Gastrocnemius medialis (tissue), 4 donors: Measurements from ENCODE around the gene SH3BGRL2. TPM values are rescaled to one million over a fixed set of nuclear protein-coding genes. Genes with fewer than 3 reads are reported as not detected.
A peak's percentile ranks its signal among the peaks of the same experiment; 100 is the strongest.
"Not testable (repeated sequence)": the region's sequence is repeated elsewhere in the genome, so short reads cannot be mapped to it uniquely, and the experiment has no call there.

ENCODE experiments used
- ATAC-seq, 2 donors: fragments of 150-250 bp; one replicate each; pipeline ENCODE4 v1.9.1; 2016
- DNase-seq, 2 donors: peaks; one replicate each; pipeline ENCODE4 v3.0.0-alpha.2; 2019
- H3K27ac ChIP-seq, 4 donors: fragments of 200-600 bp; sonication (generic); 1 replicate in 1 of 4; 2 replicates in 3 of 4; pipeline ENCODE4 v1.5.1; 2016 to 2018; ENCODE audit warnings: mild to moderate bottlenecking in 2 of 4, moderate library complexity in 1 of 4
- H3K27me3 ChIP-seq, 3 donors: fragments of 200-600 bp; sonication (generic) in 2 of 3; 1 replicate in 1 of 3; 2 replicates in 2 of 3; pipeline versions ENCODE4 v1.5.1 to v1.6.0; 2016 to 2019; ENCODE audit warnings: mild to moderate bottlenecking in 1 of 3, moderate library complexity in 1 of 3
- H3K36me3 ChIP-seq, 2 donors: fragments of 200-600 bp; sonication (generic) in 1 of 2; one replicate each; pipeline ENCODE4 v1.5.1; 2017 to 2018
- H3K4me1 ChIP-seq, 2 donors: fragments of 200-600 bp; sonication (generic) in 1 of 2; one replicate each; pipeline ENCODE4 v1.5.1; 2016 to 2017; ENCODE audit warnings: mild to moderate bottlenecking in 2 of 2
- H3K4me3 ChIP-seq, 4 donors: fragments of 200-600 bp; sonication (generic) in 3 of 4; 1 replicate in 1 of 4; 2 replicates in 3 of 4; pipeline ENCODE4 v1.5.1; 2016 to 2019; ENCODE audit warnings: mild to moderate bottlenecking in 2 of 4
- H3K9me3 ChIP-seq, 3 donors: fragments of 200-600 bp; sonication (generic) in 2 of 3; 1 replicate in 1 of 3; 2 replicates in 2 of 3; pipeline ENCODE4 v1.5.1; 2016 to 2019
- CTCF ChIP-seq, 5 experiments: fragments of 450-650 bp in 3 of 5; fragments of 200-600 bp in 2 of 5; sonication (generic) in 2 of 5; IDR thresholded peaks in 4 of 5; conservative IDR thresholded peaks in 1 of 5; 1 replicate in 4 of 5; 2 replicates in 1 of 5; pipeline ENCODE4 v1.5.1; 2016 to 2019; ENCODE audit warnings: antibody characterized with exemption in 5 of 5, mild to moderate bottlenecking in 3 of 5, moderate library complexity in 3 of 5
- POLR2A ChIP-seq, 2 donors: fragments of 450-650 bp; IDR thresholded peaks; one replicate each; pipeline ENCODE4 v1.6.1; 2017; ENCODE audit warnings: antibody characterized with exemption in 2 of 2, mild to moderate bottlenecking in 2 of 2, moderate library complexity in 2 of 2
- in situ Hi-C, 4 donors: fragments of 200-750 bp; cut with MboI; loops; one replicate each; pipeline versions ENCODE4 v1.15.0 to v1.8.0; 2017; ENCODE audit warnings: low sequenced_read_pairs in 4 of 4
- intact Hi-C: fragments of 100-400 bp; cut with DNase I; formaldehyde crosslinking; loops from one replicate; pipeline ENCODE4 v1.15.1; 2023; ENCODE audit warnings: low total_unique reads
- total RNA-seq, 4 donors: library from RNA; depleted of rRNA; stranded (reverse); fragments of >200 nt; gene quantifications; one replicate each; pipeline versions ENCODE4 v1.1.0 to v1.2.3, GENCODE V29; 2016

The SH3BGRL2 gene
- total RNA-seq, 4 donors from 2014 or later = 8.0 to 15.7 (median 9.1) TPM

- in situ Hi-C loops (no loop called here), intact Hi-C loops (no loop called here)
- ATAC-seq (no peak), DNase-seq (no peak)
- TF ChIP-seq POLR2A (IDR thresholded peaks at IDR 0.05) (no peak), CTCF (IDR thresholded peaks at IDR 0.05 in 4 of 5, conservative IDR thresholded peaks at IDR 0.05 in 1 of 5) (no peak)
- Histone ChIP-seq H3K9me3 (no peaks in the 10 kb centered on the region), H3K27ac (peak overlapping the region in 3 of 4 donors; percentile 45 to 60 (median 52)), H3K4me3 (no peak overlapping the region), H3K36me3 (no peaks in the 10 kb centered on the region), H3K4me1 (peaks cover 8 to 20% of the 10 kb centered on the region in 2 donors), H3K27me3 (no peaks in the 10 kb centered on the region)
These were observed 17.9 kb downstream of the SH3BGRL2 start for GRCh38 chr6:79649016-79649415.

DNA sequence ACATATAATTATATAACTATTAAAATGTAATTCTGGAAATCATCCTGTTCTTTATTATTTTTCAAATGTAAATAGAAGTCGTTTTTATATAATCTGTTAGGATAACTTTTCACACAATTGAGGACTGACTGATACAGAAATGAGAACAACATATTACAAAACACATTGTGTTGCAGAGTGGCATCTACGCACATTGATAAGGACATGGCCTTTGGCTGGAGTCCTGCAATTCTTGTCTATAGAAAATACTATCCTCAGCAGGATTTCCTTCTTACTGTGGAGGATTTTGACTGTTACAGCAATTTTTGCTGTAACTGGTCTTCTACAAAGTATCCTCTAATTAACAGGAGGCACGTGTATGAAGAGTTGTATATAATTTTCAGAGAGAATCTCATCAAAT, 19.8 kb downstream of the SH3BGRL2 start:
- intact Hi-C loops = no loop called here
- Histone ChIP-seq H3K9me3 (no peaks in the 10 kb centered on the region), H3K36me3 (no peaks in the 10 kb centered on the region), H3K27me3 (no peaks in the 10 kb centered on the region), H3K4me3 (no peak overlapping the region), H3K4me1 (peaks cover 8 to 20% of the 10 kb centered on the region in 2 donors), H3K27ac (peak overlapping the region in 2 of 4 donors; percentile 44 to 52)
- no peak for DNase-seq
- in situ Hi-C loops = no loop called here
- no peak for ATAC-seq
- TF ChIP-seq POLR2A (IDR thresholded peaks at IDR 0.05) (no peak), CTCF (IDR thresholded peaks at IDR 0.05 in 4 of 5, conservative IDR thresholded peaks at IDR 0.05 in 1 of 5) (no peak)

GRCh38 chr6:79656134-79656533, 25.0 kb downstream of the SH3BGRL2 start:
- H3K4me3 ChIP-seq = no peak overlapping the region

GRCh38 chr6:79657238-79657637, 26.1 kb downstream of the SH3BGRL2 start:
- no peak for DNase-seq
- no peak overlapping the region for H3K27ac ChIP-seq
- intact Hi-C loops (no loop called here), in situ Hi-C loops (no loop called here)
- H3K9me3 ChIP-seq = no peaks in the 10 kb centered on the region
- H3K36me3 ChIP-seq = no peaks in the 10 kb centered on the region
- no peaks in the 10 kb centered on the region for H3K4me1 ChIP-seq
- no peaks in the 10 kb centered on the region for H3K27me3 ChIP-seq
- TF ChIP-seq POLR2A (IDR thresholded peaks at IDR 0.05) (no peak), CTCF (IDR thresholded peaks at IDR 0.05 in 4 of 5, conservative IDR thresholded peaks at IDR 0.05 in 1 of 5) (no peak)
- no peak overlapping the region for H3K4me3 ChIP-seq
- ATAC-seq = no peak

More at GRCh38 chr6:79656134-79656533, 25.0 kb downstream of the SH3BGRL2 start:
- TF ChIP-seq CTCF (IDR thresholded peaks at IDR 0.05 in 4 of 5, conservative IDR thresholded peaks at IDR 0.05 in 1 of 5) (no peak), POLR2A (IDR thresholded peaks at IDR 0.05) (no peak)
- no peak for ATAC-seq
- Histone ChIP-seq H3K27me3 (no peaks in the 10 kb centered on the region), H3K27ac (no peak overlapping the region), H3K4me1 (no peaks in the 10 kb centered on the region), H3K36me3 (no peaks in the 10 kb centered on the region), H3K9me3 (no peaks in the 10 kb centered on the region)
- in situ Hi-C loops (no loop called here), intact Hi-C loops (no loop called here)
- DNase-seq = no peak

DNA sequence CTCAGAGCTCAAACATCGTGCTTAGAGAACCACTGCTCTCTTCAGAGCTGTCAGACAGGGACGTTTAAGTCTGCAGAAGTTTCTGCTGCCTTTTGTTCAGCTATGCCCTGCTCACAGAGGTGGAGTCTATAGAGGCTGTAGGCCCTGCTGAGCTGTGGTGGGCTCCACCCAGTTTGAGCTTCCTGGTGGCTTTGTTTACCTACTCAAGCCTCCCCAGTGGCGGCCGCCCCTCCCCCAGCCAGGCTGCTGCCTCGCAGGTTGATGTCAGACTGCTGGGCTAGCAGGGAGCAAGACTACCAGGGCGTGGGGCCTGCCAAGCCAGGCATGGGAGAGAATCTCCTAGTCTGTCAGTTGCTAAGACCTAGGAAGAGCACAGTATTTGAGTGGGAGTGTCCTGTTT, 32.5 kb downstream of the SH3BGRL2 start:
- H3K4me1 ChIP-seq, H3K36me3 ChIP-seq, DNase-seq, H3K27ac ChIP-seq, ATAC-seq, intact Hi-C loops, in situ Hi-C loops, H3K27me3 ChIP-seq, H3K9me3 ChIP-seq, H3K4me3 ChIP-seq: not testable (repeated sequence)
